IPS DF 4.7 (cell line): ENCODE measurements around the gene ZMIZ1.

Experiments
- DNase-seq: peaks from one replicate; pipeline ENCODE4 v3.0.0-alpha.2; 2013; ENCODE audit warnings: low spot score; ENCODE audit errors: extremely low read depth

Gene ZMIZ1

DNA sequence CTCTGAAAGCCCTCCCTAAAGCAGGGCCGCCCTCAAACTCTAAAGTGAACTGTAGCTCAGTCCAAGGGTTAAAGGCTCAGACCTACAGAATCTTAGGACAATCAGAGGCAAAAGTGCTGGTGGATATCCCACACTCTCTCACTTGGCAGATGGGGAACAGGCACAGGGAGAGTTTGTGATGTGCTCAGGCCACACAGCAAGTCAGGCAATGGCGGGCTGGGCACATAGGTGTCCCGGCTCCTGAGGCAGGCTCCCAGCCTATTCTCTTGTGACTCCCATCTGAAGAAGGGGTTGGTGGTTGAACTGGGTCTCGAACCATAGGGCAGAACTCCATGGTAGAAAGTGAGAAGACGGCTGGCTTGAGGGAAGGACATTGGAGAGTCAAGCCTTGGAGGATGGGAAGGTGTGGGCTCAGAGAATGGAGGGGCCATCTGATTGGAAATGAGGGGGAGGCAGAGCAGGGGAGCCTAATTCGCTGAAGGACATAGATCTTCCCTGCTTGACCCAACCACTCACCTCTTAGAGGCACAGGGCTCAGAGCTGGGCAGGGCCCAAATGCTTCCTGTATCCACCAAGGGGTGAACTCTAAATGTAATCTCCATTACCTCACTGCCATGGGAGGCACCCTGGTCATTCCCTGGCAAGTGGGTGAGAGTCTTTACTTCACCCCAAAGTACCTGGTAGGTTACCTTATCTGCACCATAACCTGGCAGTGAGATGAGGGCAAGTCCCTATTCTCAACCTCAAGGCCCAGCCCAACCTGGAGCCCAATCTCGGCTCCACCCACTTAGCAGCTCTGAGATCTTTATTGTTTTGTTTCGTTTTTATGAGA, 4.9 kb upstream of the ZMIZ1 start:
- no peak for DNase-seq

DNA sequence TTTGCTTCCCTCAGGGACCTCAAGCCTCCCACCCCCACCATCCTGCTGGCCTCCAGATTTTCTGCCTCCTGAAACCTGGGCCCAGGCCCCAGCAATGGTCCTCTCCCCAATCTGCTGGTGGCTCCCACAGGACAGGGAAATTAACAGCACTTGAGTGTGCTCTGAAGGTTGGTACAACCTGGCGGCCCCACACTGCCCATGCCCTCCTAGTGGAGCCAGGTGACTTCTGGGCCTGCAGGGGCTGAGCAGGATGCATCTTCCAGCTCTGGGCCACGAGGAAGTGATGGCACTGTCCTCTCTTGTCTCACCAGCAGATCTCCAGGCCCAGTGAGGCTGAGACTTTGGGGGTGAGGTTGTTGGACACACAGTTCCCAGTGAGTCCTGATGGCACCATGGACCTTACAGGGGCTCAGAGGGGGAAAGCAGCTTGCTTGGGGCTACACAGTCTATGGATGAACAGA, 3.6 kb upstream of the ZMIZ1 start:
- no peak for DNase-seq

DNA sequence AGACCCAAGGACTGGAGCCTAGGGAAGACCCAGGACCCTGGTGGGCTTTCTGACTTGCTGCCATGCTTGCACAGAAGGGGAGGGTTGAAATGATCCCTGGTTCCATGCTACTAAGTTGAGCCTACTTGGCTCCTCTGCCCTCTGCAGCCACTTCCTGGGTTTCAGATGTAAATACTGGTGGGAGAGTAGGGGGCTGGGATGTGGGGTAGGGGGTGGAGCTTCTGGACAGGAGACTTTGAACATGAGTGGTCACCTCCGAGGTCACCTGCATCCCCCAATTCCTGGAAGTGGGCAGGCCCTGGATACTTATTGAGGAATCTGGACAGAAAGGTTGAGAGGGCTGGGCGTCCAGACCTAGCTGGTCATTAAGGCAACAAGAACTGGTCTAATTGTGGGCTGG, 2.9 kb upstream of the ZMIZ1 start:
- no peak for DNase-seq

DNA sequence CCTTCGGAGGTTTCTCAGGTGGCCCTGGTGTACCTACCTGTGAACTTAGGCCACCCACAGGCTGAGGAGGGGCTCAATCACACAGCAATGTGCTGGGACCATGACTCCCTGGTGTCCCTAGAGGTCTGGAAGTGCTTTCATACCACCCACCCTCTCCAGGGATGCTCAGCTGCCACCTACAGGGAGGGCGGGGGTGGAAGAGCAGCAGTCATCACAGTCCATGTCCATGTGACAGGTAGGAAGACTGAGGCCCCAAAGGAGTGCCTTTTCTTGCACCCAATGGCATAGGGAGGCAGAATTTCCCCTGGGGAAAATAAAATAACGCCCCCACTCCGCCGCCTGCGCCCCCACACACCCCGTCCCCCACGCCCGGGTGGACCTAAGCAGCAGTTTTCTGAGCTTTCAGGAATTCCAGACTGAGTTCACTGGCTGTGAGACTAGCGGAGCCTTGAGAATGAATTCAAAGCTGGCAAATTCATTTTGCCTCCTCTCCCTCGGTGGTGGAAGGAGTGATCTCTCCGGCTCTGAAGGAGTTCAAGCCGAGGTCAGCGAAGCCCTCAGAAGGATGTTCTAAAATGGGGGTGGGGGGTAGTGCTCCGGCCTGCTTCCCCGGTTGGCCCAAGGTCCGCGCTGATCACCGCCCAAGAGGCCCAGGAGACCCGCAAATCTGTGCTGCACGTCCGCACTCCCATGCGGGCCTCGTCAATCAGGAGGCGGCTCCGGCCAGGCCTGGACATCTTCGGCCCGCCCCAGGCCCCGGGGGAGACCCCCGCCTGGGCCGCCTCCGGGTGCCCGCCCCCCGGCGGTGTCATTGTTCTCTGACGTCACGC, 2.1 kb upstream of the ZMIZ1 start:
- no peak for DNase-seq

DNA sequence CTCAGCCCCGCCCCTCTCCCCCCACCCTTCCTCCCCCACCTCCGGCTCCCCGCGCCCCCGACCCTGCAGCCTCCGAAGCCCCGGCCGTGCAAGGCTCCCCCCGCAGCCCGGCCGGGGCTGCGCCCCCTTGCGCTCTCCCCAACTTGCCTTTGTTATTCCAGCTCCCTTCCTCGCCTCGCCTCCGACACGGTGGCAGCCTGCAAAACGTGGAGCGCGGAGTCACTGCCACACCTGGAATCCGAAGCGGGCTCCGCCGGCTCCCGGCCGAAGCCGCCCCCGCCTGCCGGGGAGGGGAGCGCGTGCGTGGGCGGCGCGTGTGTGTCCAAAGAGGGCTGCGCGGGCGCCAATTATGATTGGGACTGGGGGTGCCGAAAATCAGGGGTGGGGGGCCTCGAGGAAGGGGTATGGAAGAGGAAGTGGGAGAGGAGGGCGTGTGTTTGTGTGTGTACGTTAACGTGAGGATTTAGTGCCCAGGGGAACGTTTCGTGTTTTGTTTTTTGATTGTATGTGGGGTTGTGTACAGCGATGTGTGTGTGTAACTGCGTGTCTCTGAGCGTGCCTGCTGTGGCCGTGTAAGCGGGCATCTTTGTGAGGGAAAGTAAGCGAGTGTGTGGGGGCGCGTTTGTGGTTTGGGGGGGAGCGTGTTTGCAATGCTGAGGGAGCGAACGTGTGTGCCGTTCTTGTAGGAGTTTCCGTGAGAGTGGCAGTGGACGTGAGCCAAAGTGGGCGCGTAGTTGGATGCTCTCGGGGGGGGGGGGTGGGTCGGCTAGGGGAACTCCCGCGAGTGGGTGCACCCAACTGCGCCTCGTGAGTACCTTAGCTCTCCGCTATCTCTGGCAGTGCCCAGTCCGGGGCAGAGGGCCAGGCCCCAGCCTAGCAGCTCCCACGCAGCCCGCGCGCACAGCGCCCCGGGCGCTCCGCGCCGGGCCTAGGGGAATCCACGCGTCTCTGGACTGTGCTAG, 1.2 kb upstream of the ZMIZ1 start:
- DNase-seq, result peak; percentile 90

DNA sequence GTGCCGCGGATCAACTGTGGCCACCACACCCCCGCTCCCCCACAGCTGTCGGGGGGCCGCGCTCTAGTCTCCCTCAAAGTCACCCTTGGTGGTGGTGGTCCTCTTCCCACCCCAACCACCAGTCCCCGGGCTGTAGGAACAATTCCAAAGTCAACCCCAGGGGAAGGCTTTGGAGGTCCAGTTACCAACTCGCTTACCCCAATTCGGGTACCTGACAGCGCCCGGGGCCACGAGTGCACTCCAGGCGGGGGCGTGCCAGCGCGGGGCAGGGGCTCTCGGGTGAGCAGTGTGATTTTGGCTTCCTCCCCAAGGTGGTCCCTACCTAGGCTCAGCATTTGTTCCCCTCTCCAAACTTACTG, 584 bp upstream of the ZMIZ1 start:
- DNase-seq, result no peak

DNA sequence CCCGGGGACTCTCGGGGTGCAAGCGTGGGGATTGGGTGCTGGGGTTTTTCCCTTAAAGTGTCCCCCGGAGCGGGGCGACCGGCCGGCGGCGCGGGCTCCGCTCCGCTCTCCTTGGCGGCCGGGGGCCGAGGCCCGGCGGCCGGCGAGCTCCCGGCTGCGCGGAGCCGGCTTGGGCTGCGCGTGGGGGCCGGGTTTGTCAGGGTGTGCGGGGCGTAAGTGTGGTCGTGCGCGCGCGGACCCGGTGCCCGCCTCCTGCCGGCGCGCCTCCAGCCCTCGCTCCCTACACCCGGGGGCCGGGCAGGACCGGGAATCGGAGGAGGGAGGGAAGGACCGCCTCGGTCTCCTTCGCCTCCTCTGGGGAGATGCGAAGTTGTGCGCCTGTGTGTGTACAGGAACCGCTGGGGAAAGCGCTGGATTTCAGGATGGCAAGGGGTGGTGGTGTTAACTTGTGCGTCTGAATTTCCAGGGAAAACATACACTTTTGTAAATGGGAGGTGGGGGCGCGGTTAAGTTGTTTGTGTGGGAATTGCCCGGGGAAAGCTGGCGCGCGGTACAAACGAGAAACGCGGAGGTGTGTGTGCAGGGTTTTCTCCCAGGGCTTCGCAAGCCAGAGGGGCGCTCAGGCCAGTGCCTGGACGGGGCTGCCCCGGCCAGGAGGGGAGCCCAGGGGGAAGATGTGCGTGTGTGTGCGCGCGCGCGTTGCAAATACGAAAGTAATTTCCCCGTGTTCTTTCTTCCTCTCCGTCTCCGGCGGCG, 737 bp downstream of the ZMIZ1 start:
- DNase-seq, result no peak

DNA sequence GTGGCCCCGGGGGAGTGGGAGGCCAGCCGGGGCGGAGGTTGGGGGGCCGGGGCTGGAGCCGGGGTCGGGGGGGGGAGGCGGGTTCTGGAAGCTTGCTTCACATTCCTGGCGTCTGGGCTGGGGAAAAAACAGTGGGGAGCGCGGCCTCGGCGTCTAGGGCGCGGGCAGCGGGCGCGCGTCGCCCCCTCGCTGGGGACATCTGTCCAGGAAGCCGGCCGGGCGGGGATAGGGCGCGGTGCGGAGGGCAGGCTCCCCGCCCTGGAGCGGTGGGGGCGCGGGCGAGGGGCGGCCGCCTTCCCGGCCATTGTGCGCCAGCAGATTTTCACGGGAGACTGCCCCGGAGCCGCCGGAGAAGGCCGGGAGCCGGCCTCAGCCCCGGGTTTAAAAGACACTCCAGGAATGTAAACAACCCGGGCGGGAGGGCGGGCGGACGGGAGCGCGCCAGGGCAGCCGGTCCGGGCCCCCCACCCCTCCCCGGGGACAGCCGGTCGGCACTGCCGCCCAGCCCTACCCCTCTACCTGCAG, 1.4 kb downstream of the ZMIZ1 start:
- no peak for DNase-seq

DNA sequence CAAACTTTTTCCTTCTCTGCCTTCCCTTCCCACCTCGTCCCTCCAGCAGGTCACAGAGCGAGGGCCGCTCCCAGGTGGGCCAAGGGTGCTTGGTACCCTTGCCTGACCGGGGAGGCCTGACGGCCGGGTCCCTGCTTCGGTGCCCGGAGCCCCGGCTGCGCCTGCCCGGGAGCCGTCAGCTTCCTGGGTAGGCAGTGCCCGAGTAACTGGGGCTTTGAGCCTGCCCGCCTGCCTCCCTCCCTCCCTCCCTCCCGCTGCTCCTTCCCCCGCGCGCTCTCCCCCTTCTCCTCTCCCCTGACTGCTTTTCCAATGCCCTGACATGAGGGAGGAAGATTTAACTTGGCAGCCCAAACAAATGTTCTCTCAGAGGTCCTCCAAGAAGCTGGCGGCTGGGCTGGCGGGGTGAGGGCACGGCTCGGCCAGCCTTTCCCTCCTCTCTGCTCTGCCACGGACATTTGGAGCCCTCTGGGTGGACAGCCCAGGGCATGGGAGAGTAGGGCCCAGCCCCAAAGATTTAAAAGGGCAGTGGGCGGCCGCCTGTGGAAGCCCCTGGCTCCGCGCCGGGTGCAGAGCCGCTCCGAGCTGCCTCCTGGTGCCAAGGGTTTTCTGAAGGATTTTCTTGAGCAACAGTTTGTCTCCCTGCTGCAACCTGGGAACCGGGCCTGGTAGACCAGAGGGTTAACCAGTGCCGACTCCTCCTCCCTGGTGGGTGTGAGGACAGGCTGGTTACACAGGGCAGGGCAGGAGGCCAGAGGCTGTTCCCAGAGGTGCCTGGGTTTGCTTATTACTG, 2.0 kb downstream of the ZMIZ1 start:
- no peak for DNase-seq

DNA sequence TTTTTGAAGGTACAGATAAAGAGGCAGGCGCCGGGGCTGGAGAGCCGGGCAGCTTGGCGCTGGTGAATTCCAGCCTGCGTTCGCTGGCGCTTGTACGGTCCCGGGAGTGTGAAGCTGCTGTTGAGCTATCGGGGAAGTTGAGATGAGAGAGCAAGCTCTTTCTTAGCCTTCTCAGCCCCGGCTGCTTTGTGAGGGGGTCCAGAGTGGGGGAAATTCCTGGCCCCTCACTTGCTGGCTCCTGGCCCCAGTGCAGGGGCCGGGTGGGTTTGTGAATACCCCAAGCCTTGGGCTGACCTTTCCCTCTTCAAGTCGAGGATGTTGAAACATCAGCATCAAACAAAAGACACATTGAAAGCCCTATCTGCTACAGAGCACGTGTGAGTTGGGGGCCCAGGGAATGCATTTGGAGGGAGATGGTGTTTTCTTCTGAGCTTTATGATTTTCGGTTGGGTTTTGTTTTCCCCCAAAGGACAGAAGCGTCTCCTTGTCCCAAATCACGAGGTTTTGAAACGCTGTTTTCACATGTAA, 2.7 kb downstream of the ZMIZ1 start:
- DNase-seq, result no peak

DNA sequence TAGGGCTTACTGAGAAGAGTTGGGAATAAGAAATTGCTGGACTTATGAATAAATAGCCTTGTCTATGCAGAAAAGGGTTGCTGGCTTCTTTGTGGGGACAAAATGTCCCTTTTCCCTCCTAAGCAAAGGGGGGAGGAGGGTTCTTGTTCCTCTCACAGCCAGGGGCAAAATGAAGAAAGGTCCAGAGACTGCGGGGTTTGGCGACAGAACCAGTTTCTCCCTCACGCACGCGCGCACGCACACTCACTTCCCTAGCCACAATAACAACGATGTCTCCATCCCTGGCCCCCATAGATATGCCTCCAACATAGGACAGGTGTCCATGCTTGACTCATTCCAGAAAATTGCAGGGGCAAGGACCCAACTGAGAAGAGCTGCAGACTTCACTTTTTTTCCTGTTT, 3.3 kb downstream of the ZMIZ1 start:
- DNase-seq, result no peak

DNA sequence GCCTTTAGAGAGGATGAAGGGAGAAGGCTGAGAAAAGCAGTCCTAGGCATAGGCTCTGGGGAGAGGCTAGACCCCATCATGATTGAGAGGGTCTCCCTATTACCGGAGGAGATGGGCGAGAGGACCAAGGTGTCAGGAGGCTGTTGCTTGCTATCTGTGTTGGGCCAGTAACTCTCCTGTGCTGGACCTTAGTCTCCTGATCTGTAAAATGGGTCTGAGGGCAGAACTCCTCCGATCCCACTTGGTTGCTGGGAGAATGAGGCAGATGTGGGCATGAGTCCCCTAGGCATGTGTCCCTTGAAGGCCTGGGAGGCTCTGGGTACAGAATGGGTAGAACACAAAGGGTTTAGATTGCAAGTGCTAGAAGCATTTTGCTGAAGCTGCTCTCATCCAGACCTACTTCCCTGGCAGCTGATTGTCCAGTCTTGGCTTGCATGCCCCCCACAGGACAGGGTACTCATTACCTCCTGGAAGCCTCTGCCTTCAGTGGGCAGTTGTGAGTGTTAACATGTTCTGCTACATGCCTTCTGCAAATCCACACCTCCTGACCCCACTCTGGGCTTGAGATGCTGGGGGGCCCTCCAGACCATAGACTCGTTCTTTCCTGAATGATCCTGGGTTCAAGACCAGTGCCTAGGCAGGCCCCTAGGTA, 4.4 kb downstream of the ZMIZ1 start:
- DNase-seq, result no peak

DNA sequence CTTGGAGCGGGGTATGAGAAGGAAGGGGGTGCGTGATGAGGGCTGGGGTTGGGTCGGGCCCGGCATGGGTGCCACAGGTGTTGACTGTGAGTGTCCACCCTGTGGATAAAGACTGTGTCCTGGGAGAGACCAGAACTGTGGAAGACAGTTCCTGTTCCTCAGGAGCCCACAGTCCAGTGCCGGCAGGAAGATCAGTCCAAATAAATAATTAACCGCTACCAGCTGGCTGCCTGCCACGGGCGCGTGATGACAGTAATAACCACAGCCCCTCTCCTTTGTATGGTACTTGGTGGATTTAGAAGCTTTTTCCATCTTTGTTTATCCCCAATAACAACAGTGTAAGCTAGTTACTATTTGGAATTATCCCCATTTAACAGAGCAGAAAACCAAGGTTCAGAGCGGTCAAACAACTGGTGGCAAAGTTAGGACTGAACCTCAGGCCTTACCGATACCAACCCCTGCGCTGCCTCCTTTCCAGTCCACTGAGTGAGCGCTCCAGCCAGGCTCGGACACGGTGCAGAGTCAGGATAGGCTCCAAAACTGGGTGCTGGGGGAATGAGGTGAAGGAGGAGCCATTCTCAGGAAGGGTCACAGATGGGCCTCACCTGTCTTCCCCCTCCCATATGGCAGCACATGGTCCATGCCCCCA, 5.1 kb downstream of the ZMIZ1 start:
- DNase-seq, result no peak

DNA sequence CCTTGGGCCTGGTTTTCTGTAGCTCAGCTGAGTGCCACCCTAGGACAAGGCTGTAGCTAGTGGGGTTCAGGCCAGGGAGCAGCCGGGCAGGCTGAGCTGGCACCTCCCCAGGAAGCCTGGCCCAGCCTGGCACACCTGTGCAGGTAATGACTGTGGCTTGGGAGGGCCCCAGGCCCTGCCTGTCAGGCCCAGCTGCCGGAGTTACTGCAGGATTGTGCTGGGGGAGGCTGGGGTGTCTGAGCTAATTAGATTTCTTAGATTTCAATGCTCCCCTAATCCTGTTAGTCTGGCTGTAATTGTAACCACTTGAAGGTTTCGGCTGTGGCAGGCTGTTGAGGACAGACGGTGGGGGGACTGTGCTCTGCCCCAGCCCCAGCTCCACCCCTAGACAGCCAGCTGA, 6.0 kb downstream of the ZMIZ1 start:
- DNase-seq, result no peak

DNA sequence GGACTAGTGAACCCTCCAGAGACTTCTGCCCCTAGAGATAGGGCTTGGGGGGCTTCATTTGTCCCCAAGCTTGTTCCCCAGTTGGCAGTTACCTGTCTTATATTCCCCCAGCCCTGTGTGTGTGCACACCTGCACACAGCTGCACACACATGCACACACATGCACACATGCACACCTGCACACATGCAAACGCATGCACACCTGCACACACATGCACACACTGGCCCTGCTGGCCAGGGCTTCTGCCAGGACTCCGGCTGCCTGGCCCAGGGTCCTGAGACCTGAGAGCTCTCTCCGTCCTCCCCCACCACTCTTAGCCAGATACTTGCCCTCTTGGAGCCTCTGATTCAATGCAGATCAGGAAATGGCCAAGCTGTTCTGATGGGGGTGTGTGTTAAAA, 6.7 kb downstream of the ZMIZ1 start:
- DNase-seq, result no peak

DNA sequence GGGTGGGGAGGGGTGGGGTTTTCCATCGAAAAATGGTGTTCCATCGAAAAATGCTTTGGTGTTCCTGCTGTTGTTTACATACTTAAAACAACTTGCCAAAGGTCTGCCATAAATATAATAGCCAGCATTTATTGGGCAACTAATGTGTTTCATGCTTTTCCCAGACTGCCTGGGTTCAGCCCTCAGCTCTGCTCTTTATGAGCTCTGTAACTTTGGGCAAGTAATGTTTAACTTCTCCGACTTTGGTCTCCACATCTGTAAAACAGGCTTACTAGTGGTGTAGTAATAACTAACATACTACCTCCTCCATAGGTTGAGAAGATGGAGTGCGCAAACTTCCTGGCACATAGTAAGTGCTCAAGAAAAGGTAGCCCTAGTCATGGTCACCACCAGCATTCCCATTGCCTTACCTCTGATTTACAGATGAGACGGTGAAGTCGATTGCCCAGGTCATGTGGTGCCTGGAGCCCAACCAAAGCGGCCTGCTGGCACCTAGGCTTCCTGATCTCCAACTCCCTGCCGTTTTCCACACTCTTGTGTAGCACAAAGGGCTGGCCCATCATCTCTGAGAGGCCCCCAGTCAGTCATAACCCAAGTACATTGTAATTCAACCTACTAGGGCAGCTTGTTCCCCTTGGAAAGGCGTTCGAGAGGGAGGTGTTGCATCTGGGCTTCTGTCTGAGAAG, 8.9 kb downstream of the ZMIZ1 start:
- DNase-seq, result no peak

DNA sequence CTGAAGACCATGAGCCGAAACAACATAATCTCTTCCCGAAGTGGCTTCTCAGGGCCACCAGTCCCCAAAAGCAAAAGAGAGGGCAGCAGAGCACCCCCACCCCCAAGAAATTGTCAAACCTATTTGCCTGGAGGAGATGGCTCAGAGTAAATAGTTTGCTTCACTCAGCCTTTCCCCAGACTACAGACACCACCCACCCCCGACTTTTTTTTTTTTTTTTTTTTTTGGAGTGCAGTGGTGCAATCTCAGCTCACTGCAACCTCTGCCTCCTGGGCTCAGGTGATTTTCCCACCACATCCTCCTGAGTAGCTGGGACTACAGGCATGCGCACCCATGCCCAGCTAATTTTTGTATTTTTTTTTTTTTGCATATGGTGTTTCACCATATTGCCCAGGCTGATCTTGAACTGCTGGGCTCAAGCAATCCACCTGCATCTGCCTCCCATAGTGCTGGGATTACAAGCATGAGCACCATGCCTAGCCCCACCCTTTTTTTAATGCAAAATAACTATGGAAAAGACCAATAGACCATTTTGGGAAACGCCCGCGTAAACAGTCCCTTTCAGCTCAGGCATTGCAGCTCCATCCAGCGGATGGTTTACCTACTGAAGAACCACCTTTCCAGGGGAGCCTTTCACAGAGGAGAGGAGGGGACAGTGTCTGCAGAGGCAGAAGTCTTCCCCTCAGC, 9.7 kb downstream of the ZMIZ1 start:
- no peak for DNase-seq
